HepG2 (cell line): ENCODE data around the gene TFF2. TPM values are rescaled to one million over a fixed set of nuclear protein-coding genes. Genes with fewer than 3 reads are reported as not detected.

Experiments
- ATAC-seq: fragments of 200-7000 bp; cut with Tn5 transposase; 3 replicates; pipeline ENCODE4 v1.9.1; 2020; ENCODE audit warnings: mild to moderate bottlenecking, moderate library complexity
- BruUV-seq: library from RNA; stranded (reverse); fragments of 400-500 nt; replicated peaks from 2 replicates; lab custom pipeline; 2021; lab: Mats Ljungman, UMichigan
- CTCF ChIA-PET: fragments of 300-600 bp; formaldehyde crosslinking; extraction: SDS; loops from one replicate; lab custom pipeline; 2021; ENCODE audit warnings: low total read pairs, inconsistent platforms, low intra/inter-chr PET ratio; lab: Yijun Ruan, JAX
- POLR2A ChIA-PET: fragments of 350-600 bp; sonication (Branson Sonifier 250); formaldehyde crosslinking; loops from one replicate; lab custom pipeline; 2020; ENCODE audit warnings: antibody characterized with exemption, inconsistent platforms; lab: Yijun Ruan, JAX
- DNase-seq: peaks from one replicate; pipeline ENCODE4 v3.0.0-alpha.2; 2015; ENCODE audit warnings: low spot score
- FAIRE-seq: peaks from 3 replicates; lab custom pipeline; 2011; peaks lifted over from hg19 to GRCh38; lab: Jason Lieb, UNC
- H2AFZ ChIP-seq: one replicate; pipeline ENCODE4 v1.6.1; 2011; ENCODE audit warnings: low read length, inconsistent platforms
- H3K27ac ChIP-seq: fragments of 300-600 bp; 3 replicates; pipeline ENCODE4 v1.8.0; 2011; ENCODE audit warnings: mixed run types, mild to moderate bottlenecking, mixed read lengths, low read length, inconsistent platforms; ENCODE audit not compliant: insufficient read depth; ENCODE audit errors: extremely low read length
- H3K27me3 ChIP-seq, 2 experiments: fragments of 200-600 bp in 1 of 2; 2 replicates in 1 of 2; 3 replicates in 1 of 2; pipeline versions ENCODE4 v1.6.0 to v1.8.0; 2011; ENCODE audit warnings: low read length in 2 of 2, mild to moderate bottlenecking in 2 of 2, moderate library complexity in 2 of 2, inconsistent platforms in 1 of 2; ENCODE audit not compliant: insufficient read depth in 2 of 2, control insufficient read depth in 1 of 2
- H3K36me3 ChIP-seq, 2 experiments: fragments of 200-600 bp in 1 of 2; replicated peaks in 1 of 2; 2 replicates in 1 of 2; 3 replicates in 1 of 2; pipeline versions ENCODE4 v1.5.1 to v1.8.0; 2011; ENCODE audit warnings: low read length in 2 of 2, inconsistent platforms in 1 of 2; ENCODE audit not compliant: insufficient read depth in 2 of 2, control insufficient read depth in 1 of 2
- H3K4me1 ChIP-seq: 2 replicates; pipeline ENCODE4 v1.5.1; 2012; ENCODE audit warnings: low read length, inconsistent platforms; ENCODE audit not compliant: insufficient read depth
- H3K4me2 ChIP-seq: 2 replicates; pipeline ENCODE4 v1.6.0; 2011; ENCODE audit warnings: low read depth, low read length, inconsistent platforms
- H3K4me3 ChIP-seq, 3 experiments: fragments of 200-600 bp in 1 of 3; sonication (generic), shearing (Covaris generic) in 1 of 3; replicated peaks in 1 of 3; 2 replicates each; pipeline ENCODE4 v1.5.1; 2011 to 2016; ENCODE audit warnings: low read length in 3 of 3, inconsistent platforms in 2 of 3, low read depth in 2 of 3, mild to moderate bottlenecking in 2 of 3, control low read depth in 1 of 3, mixed read lengths in 1 of 3; ENCODE audit not compliant: insufficient read depth in 1 of 3
- H3K79me2 ChIP-seq: one replicate; pipeline ENCODE4 v1.6.1; 2011; ENCODE audit warnings: low read length, inconsistent platforms; ENCODE audit not compliant: insufficient read depth
- H3K9ac ChIP-seq: 2 replicates; pipeline ENCODE4 v1.6.0; 2011; ENCODE audit warnings: mild to moderate bottlenecking, low read depth, low read length, inconsistent platforms; ENCODE audit not compliant: insufficient read depth
- H3K9me3 ChIP-seq: 2 replicates; pipeline ENCODE4 v1.5.1; 2012; ENCODE audit warnings: mild to moderate bottlenecking, low read length
- H4K20me1 ChIP-seq: 2 replicates; pipeline ENCODE4 v1.6.0; 2011; ENCODE audit warnings: inconsistent platforms, mild to moderate bottlenecking, low read length, moderate library complexity; ENCODE audit not compliant: insufficient read depth
- ARNTL ChIP-seq: sonication (generic); formaldehyde crosslinking; IDR thresholded peaks from 2 replicates; pipeline ENCODE4 v1.4.0; 2020; ENCODE audit warnings: mild to moderate bottlenecking, missing genetic modification reagents
- DNMT1 ChIP-seq: sonication (generic); formaldehyde crosslinking; IDR thresholded peaks from 2 replicates; pipeline ENCODE4 v1.5.1; 2020; ENCODE audit warnings: mild to moderate bottlenecking, missing genetic modification reagents
- GABPB1 ChIP-seq: IDR thresholded peaks from 2 replicates; pipeline ENCODE4 v1.6.1; 2016; ENCODE audit warnings: mild to moderate bottlenecking, missing genetic modification reagents, moderate library complexity, missing compliant biosample characterization
- HMGXB4 ChIP-seq, 2 experiments: sonication (generic) in 1 of 2; formaldehyde crosslinking in 1 of 2; IDR thresholded peaks; 2 replicates each; pipeline versions ENCODE4 v1.4.0 to v1.6.1; 2018 to 2020; ENCODE audit warnings: missing genetic modification reagents in 2 of 2, borderline replicate concordance in 1 of 2, low read depth in 1 of 2, mild to moderate bottlenecking in 1 of 2, missing biosample characterization in 1 of 2
- HNF4A ChIP-seq: sonication (generic); formaldehyde crosslinking; IDR thresholded peaks from 2 replicates; pipeline ENCODE4 v1.4.0; 2020; ENCODE audit warnings: missing genetic modification reagents
- MIXL1 ChIP-seq: IDR thresholded peaks from 2 replicates; pipeline ENCODE4 v1.6.1; 2016
- ZNF691 ChIP-seq: sonication (generic); formaldehyde crosslinking; IDR thresholded peaks from 2 replicates; pipeline ENCODE4 v1.4.0; 2020; ENCODE audit warnings: missing genetic modification reagents, low read depth, mild to moderate bottlenecking, borderline replicate concordance
- WGBS: methylation state at CpG from one replicate; pipeline ENCODE4 v1.1.6; 2017; ENCODE audit warnings: low lambda C conversion rate; 5-methylcytosine and 5-hydroxymethylcytosine counted together
- in situ Hi-C: cut with HindIII; loops from 2 replicates; pipeline ENCODE4 v1.10.0; 2017; ENCODE audit warnings: low pct_unique_long_range_greater_than_20kb; ENCODE audit not compliant: extremely low pct_ligation_motif_present
- intact Hi-C: fragments of 100-400 bp; cut with micrococcal nuclease; formaldehyde crosslinking; loops from one replicate; pipeline ENCODE4 v1.10.0; 2022; ENCODE audit not compliant: unreplicated experiment
- polyA plus RNA-seq, 8 experiments: library from polyadenylated mRNA; depleted of rRNA in 3 of 8; stranded (reverse) in 7 of 8; unstranded in 1 of 8; fragments of >200 nt; fragmentation: Illumina TruSeq in 4 of 8; extraction: Trizol in 4 of 8; gene quantifications; 2 replicates each; pipeline versions ENCODE4 v1.2.1 to v1.2.3, GENCODE V29; 2011 to 2016; ENCODE audit warnings: low read depth in 4 of 8, missing spikeins in 1 of 8, mixed read lengths in 1 of 8; ENCODE audit not compliant: insufficient read depth in 1 of 8
- total RNA-seq, 5 experiments: library from RNA; depleted of rRNA; stranded (reverse); fragments of >200 nt; fragmentation: Illumina TruSeq; extraction: Trizol; gene quantifications; 2 replicates each; pipeline ENCODE4 v1.2.3, GENCODE V29; 2016; ENCODE audit warnings: low read depth in 1 of 5
- TF ChIP-seq, protein P1 (sequence below): sonication (generic); formaldehyde crosslinking; IDR thresholded peaks from 2 replicates; pipeline ENCODE4 v1.8.1; 2023; ENCODE audit warnings: mild to moderate bottlenecking, moderate library complexity, missing genetic modification reagents
- TF ChIP-seq, protein P2 (sequence below): IDR thresholded peaks from 2 replicates; pipeline ENCODE4 v1.6.1; 2016; ENCODE audit warnings: mild to moderate bottlenecking
- TF ChIP-seq, protein P3 (sequence below): sonication (generic); formaldehyde crosslinking; IDR thresholded peaks from 2 replicates; pipeline ENCODE4 v1.4.0; 2020; ENCODE audit warnings: missing genetic modification reagents

TFF2 gene
- total and polyA plus RNA-seq, 2 of the 13 experiments (the other 11 are each of a cell fraction or from before 2014, with no cell fraction given), result 1.5 TPM; not detected in 1

- TF ChIP-seq, protein P1, sequence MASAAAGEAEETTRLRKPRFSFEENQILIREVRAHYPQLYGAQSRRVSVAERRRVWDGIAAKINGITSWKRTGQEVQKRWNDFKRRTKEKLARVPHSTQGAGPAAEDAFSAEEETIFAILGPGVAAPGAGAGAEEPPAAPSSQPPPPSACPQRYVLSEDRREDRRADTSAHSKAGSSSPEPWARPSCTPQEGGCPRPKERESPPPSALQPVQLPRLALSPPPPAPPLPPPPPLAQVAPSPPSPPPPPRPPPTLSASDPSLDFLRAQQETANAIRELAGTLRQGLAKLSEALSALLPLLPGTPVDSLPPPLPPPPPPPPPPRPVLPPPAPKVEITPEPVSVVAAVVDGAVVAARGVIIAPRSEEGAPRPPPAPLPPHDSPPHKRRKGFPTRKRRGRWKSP (CRISPR knock-in tag), result peak; percentile 66; the same call in 1 of the 2 replicates
- TF ChIP-seq ARNTL (CRISPR knock-in tag), result no peak
These were observed 38.6 kb upstream of the TFF2 start (continued) for GRCh38 chr21:42389449-42389835.

GRCh38 chr21:42388740-42389448 lies 38.1 kb upstream of the TFF2 start:
- BruUV-seq, result TSS peak; percentile 52
- Histone ChIP-seq H3K9ac (peak overlapping the region; percentile 57), H3K27ac (peak overlapping the region; percentile 74), H3K79me2 (no peaks in the 10 kb centered on the region), H3K4me2 (peak overlapping the region; percentile 84), H3K27me3 (no peaks in the 10 kb centered on the region), H3K4me1 (peaks cover 99% of the 10 kb centered on the region), H3K9me3 (no peaks in the 10 kb centered on the region), H2AFZ (no peak overlapping the region), H4K20me1 (no peaks in the 10 kb centered on the region), H3K4me3 (peak overlapping the region; percentile 11 to 55 (median 41); a peak in 5 of 6 replicates), H3K36me3 (no peaks in the 10 kb centered on the region)
- peak; percentile 64 for DNase-seq
- CTCF ChIA-PET, result no interaction called here
- 46% methylated on average over 18 of the region's 20 CpGs for WGBS
- peak; percentile 52 for ATAC-seq
- in situ Hi-C loops, result no loop called here
- FAIRE-seq, result no peak
- POLR2A ChIA-PET, result interaction anchor here (0.9 to 1.4 kb wide), 4 partner anchors 10 to 22 kb away, joined by 3 to 5 read pairs (median 4); partner anchors contain the start of gene TFF1
- intact Hi-C loops, result no loop called here
- TF ChIP-seq HMGXB4 (CRISPR knock-in tag; IDR thresholded peaks at IDR 0.05; ENCODE audit: borderline replicate concordance in 1 of 2, low read depth in 1 of 2) (0 out of 4 replicates have a peak, but pooled peaks of 1 of the 2 experiments have one; percentile 7), ZNF691 (CRISPR knock-in tag) (no peak; the same call in 1 of the 2 replicates), DNMT1 (no peak), MIXL1 (CRISPR knock-in tag) (no peak), GABPB1 (CRISPR knock-in tag) (0 out of 2 replicates have a peak, but pooled peaks have one; percentile 12), HNF4A (CRISPR knock-in tag) (peak; percentile 46; the same call in 1 of the 2 replicates)
- TF ChIP-seq, protein P2, sequence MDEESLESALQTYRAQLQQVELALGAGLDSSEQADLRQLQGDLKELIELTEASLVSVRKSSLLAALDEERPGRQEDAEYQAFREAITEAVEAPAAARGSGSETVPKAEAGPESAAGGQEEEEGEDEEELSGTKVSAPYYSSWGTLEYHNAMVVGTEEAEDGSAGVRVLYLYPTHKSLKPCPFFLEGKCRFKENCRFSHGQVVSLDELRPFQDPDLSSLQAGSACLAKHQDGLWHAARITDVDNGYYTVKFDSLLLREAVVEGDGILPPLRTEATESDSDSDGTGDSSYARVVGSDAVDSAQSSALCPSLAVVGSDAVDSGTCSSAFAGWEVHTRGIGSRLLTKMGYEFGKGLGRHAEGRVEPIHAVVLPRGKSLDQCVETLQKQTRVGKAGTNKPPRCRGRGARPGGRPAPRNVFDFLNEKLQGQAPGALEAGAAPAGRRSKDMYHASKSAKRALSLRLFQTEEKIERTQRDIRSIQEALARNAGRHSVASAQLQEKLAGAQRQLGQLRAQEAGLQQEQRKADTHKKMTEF (CRISPR knock-in tag), result 0 out of 2 replicates have a peak, but pooled peaks have one; percentile 29
- TF ChIP-seq, protein P3, sequence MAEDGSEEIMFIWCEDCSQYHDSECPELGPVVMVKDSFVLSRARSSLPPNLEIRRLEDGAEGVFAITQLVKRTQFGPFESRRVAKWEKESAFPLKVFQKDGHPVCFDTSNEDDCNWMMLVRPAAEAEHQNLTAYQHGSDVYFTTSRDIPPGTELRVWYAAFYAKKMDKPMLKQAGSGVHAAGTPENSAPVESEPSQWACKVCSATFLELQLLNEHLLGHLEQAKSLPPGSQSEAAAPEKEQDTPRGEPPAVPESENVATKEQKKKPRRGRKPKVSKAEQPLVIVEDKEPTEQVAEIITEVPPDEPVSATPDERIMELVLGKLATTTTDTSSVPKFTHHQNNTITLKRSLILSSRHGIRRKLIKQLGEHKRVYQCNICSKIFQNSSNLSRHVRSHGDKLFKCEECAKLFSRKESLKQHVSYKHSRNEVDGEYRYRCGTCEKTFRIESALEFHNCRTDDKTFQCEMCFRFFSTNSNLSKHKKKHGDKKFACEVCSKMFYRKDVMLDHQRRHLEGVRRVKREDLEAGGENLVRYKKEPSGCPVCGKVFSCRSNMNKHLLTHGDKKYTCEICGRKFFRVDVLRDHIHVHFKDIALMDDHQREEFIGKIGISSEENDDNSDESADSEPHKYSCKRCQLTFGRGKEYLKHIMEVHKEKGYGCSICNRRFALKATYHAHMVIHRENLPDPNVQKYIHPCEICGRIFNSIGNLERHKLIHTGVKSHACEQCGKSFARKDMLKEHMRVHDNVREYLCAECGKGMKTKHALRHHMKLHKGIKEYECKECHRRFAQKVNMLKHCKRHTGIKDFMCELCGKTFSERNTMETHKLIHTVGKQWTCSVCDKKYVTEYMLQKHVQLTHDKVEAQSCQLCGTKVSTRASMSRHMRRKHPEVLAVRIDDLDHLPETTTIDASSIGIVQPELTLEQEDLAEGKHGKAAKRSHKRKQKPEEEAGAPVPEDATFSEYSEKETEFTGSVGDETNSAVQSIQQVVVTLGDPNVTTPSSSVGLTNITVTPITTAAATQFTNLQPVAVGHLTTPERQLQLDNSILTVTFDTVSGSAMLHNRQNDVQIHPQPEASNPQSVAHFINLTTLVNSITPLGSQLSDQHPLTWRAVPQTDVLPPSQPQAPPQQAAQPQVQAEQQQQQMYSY, result no peak
